Daoy (cell line): ENCODE measurements around the gene MACF1. TPM values are rescaled to one million over a fixed set of nuclear protein-coding genes. Genes with fewer than 3 reads are reported as not detected.
A peak's percentile ranks its signal among the peaks of the same experiment; 100 is the strongest.

ENCODE experiments used
- DNase-seq: peaks from one replicate; pipeline ENCODE4 v3.0.0-alpha.2; 2015; ENCODE audit warnings: low read depth
- total RNA-seq: library from RNA; depleted of rRNA; stranded (reverse); fragments of >200 nt; shearing (Covaris generic); gene quantifications from 2 replicates; pipeline ENCODE4 v1.2.3, GENCODE V29; 2014

Gene MACF1
- total RNA-seq, 1 experiment from 2014 or later, result 117 TPM

DNA sequence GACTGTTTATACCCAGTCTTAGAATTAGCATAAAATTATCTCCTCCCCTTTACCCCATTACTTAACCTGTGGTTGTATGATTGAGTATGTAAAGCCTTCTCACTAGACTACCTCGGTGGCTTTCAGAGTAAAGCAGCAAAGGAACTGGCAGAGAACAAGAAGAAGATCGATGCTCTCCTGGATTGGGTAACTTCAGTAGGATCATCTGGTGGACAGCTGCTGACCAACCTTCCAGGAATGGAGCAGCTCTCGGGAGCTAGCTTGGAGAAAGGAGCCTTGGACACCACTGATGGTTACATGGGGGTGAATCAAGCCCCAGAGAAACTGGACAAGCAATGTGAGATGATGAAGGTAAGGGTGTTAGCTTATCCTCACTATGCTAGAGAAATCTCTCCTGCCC lies 148.4 kb downstream of the MACF1 start:
- no peak for DNase-seq

DNA sequence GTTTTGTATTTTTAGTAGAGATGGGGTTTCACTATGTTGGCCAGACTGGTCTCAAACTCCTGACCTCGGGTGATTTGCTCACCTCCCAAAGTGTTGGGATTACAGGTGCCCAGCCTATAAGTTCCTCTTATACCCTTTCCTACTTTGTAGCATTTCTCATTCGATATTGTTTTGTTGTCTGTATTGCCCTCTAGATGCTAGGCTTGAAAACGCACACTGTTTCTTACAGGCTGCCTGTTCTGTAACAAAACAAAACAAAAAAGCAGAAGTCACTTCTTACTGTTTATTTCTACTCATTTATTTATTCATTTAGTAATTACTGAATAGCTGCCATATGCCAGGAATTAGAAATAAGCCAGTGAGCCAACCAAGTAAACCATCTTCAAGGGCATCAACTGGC lies 150.1 kb downstream of the MACF1 start:
- no peak for DNase-seq

DNA sequence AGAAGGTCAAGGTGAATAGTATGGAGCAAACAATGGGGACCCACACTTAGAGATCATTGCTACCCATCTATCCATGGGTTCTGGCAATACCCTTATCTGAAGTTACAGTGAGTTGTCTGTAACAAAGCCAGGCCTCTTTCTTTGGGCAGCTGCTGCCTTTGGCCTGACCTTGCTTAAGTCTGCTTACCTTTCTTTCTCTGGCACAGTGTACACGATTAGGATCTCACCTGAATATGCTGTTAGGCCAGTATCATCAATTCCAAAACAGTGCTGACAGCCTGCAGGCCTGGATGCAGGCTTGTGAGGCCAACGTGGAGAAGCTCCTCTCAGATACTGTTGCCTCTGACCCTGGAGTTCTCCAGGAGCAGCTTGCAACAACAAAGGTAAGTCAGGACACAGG lies 154.0 kb downstream of the MACF1 start:
- DNase-seq, result no peak

DNA sequence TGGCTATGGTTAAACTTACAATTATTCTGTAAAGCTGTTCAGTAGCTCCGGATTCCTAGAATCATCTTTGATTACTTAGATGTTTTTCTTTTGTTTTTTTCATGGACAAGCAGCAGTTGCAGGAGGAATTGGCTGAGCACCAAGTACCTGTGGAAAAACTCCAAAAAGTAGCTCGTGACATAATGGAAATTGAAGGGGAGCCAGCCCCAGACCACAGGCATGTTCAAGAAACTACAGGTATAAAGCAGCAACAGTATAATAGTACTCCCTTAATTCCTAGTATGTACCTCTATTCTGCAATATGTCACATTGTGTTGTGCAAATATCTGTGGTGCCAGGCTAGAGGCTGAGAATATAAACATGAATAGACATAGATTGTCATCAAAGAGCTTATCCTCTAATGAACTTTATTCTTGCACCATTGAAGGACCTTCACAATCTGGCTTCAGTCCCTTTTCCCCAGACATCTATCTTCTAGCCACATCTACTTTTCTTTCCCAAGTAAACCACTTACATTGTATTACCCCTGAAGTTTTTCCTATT lies 154.6 kb downstream of the MACF1 start:
- DNase-seq, result no peak

DNA sequence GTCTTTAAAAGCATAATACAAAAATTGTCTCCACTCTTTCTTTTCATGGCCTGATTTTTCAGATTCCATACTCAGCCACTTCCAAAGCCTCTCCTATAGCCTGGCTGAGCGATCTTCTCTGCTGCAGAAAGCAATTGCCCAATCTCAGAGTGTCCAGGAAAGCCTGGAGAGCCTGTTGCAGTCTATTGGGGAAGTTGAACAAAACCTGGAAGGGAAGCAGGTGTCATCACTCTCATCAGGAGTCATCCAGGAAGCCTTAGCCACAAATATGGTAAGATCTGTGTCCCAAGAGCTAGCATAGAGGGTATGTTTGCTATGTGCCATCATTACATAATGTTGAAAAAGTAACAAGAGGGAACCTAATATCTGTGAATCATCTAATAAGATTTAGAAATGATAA lies 156.2 kb downstream of the MACF1 start:
- DNase-seq, result no peak

DNA sequence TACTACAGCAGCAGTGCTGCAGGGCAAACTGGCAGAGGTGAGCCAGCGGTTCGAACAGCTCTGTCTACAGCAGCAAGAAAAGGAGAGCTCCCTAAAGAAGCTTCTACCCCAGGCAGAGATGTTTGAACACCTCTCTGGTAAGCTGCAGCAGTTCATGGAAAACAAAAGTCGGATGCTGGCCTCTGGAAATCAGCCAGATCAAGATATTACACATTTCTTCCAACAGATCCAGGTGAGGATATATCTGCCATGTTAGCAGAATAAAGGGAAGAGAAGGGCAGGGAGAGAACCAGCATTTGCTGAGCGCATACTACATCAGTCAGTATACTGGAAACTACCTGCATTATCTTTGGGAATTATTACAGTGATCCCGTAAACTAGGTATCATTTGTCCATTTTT lies 157.0 kb downstream of the MACF1 start:
- DNase-seq, result no peak

DNA sequence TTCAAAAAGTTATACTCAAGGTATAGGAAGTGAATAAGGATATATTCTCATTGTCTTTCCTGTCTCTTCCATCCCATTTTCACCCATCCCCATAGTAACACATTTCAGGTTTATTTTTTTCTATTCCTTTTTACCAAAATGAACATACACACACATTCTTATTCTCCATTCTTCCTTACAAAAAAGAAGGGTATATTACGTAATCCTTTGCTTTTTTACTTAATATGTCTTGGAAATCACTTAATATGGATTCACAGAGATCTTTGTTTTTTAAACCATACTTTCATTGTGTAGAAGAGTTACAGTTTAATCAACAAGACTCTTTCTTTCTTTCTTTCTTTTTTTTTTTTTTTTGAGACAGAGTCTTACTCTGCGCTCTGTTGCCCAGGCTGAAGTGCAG lies 158.8 kb downstream of the MACF1 start:
- DNase-seq, result no peak

DNA sequence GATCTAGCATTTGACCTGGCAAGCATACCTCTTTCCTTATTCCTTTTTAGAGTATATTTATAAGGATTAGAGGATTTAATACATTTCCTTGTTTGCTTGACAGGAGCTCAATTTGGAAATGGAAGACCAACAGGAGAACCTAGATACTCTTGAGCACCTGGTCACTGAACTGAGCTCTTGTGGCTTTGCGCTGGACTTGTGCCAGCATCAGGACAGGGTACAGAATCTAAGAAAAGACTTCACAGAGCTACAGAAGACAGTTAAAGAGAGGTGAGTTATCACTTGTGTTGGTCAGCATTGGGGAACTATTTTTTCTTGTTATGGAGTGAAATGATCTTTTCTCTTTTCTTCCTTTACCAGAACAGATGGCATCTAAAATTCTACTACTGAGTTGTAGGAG lies 163.6 kb downstream of the MACF1 start:
- DNase-seq, result no peak

DNA sequence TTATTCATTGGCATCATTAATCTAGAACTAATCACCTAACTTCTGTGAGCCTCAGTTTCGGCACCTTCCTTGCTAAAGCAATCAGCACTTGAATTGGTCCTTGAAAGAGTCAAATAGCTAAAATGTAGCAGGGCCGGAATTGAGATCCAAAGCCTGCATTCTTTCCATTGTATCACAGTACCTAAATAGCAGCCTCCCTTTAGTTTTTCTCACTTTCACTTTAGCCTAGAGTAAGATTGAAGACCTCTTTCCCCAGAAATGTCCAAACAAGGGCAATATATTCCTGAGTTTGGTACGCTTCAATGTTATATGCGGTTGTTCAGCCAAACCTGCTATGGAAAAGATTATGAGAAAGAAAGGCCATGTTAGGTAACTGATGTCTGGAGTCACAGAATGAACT lies 165.1 kb downstream of the MACF1 start:
- no peak for DNase-seq

DNA sequence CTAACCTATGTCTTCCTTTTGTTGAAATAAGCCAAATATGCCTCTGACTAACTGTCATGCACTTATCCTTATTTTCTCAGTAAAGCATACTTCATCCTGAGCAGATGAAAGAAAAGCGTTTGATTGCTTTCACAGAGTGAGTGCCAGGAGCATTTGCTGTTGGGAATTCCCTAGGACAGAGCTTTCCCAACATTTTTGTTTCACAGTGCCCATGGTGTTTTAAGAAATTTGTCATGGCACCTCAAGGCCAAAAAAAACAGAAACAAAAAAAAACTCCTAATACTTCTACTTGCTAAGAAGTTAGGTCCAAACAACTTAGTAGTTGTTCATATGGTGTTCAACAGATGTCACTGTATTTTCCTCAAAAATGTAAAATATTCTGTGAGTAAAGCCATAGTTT lies 166.1 kb downstream of the MACF1 start:
- no peak for DNase-seq

DNA sequence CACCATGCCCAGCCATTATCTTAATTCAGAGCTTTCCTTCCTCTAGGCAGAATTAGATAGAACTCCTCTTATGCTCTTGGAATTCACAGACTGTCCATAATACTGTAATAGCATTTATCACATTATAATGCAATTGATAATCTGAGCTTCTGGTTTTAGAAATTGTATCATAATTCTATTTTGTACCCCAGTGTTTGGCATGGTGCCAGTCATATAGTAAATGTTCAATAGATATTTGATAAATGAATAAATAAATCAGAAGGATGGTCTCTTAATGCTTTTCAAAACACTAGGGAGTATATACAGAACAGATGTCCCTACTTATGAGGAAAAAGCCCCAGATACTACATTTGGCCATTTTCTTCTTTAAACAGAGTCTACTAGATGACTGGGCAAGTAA lies 167.6 kb downstream of the MACF1 start:
- no peak for DNase-seq

DNA sequence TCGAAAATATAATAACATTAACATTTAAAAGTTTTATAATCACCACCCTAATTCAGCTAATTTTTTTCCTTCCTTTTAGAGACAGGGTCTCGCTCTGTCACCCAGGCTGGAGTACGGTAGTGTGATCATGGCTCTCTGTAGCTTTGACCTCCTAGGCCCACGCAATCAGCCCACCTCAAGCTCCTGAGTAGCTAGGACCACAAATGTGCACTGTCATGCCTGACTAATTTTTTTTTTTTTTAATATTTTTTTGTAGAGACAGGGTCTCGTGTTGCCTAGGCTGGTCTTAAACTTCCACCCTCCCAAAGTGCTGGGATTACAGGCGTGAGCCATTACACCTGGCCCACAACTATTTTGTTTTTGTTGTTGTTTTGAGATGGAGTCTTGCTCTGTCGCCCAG lies 172.2 kb downstream of the MACF1 start:
- no peak for DNase-seq

DNA sequence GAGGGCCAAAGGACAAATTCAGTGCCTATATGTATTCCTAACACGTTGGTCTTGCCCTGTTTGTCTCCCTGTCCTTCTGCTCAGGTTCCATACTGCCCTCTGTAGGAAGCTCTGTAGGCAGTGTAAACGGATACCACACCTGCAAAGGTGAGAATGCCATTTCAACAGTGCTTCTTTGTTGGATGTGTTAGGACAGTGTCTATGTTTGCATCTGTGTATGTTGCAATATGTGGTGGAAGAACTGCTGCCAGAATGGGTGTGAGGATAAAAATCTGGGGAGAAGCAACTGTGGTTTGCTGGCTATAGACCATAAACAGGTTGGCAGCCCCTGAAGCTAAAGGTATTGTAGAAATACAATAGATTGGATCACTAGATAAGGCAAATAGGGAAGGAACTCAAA lies 173.9 kb downstream of the MACF1 start:
- peak; percentile 12 for DNase-seq

DNA sequence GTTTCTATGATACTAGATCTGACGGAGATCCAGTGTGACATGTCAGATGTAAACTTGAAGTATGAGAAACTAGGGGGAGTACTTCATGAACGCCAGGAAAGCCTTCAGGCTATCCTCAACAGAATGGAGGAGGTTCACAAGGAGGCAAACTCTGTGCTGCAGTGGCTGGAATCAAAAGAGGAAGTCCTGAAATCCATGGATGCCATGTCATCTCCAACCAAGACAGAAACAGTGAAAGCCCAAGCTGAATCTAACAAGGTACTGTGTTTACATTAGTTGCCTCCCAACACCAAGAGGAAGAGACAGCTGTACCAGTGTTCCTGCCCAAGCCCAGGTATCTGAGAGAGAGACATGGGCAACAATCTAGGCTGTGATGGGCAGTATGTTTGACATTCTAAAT lies 174.7 kb downstream of the MACF1 start:
- no peak for DNase-seq

DNA sequence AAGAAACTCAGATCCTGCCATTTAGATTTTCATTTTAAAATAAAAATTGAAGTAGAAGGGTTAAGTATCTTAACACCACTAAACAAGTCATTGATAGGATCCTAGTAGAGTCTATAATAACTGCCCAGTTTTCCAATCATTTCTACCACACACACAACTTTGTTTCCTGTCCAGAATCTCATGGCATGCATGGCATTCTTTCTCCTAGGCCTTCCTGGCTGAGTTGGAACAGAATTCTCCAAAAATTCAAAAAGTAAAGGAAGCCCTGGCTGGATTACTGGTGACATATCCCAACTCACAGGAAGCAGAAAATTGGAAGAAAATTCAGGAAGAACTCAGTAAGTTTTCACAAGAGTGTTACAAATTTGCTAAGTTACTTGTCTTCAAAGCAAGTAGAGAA lies 175.5 kb downstream of the MACF1 start:
- no peak for DNase-seq

DNA sequence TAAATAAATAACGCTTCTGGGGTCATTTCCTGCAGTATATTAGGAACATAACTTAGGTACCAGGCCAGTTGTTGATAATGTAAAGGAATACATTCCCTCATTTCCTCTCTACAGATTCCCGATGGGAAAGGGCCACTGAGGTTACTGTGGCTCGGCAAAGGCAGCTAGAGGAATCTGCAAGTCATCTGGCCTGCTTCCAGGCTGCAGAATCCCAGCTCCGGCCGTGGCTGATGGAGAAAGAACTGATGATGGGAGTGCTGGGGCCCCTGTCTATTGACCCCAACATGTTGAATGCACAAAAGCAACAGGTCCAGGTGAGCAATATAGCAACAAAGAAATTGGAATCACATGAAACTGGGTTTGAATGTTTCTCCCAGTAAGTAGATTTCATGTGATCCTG lies 177.3 kb downstream of the MACF1 start:
- DNase-seq, result no peak

DNA sequence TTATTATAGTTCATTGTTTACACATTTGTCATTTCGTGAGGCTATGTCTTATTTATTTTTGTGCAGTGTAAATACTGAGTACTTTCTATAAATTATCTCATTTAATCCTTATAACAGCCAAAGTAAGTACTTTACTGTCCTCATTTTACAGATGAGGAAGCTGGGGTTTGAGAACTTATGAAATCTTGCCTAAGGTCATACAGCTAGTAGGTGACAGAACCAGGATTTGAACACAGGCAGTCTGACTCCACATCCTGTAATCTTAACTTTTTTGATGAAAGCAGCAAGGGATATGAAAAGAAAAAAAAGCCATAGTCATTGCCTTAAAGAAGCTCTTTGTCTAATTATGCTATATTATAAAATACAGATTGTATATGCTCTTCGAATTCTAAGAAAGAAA lies 179.8 kb downstream of the MACF1 start:
- DNase-seq, result no peak

DNA sequence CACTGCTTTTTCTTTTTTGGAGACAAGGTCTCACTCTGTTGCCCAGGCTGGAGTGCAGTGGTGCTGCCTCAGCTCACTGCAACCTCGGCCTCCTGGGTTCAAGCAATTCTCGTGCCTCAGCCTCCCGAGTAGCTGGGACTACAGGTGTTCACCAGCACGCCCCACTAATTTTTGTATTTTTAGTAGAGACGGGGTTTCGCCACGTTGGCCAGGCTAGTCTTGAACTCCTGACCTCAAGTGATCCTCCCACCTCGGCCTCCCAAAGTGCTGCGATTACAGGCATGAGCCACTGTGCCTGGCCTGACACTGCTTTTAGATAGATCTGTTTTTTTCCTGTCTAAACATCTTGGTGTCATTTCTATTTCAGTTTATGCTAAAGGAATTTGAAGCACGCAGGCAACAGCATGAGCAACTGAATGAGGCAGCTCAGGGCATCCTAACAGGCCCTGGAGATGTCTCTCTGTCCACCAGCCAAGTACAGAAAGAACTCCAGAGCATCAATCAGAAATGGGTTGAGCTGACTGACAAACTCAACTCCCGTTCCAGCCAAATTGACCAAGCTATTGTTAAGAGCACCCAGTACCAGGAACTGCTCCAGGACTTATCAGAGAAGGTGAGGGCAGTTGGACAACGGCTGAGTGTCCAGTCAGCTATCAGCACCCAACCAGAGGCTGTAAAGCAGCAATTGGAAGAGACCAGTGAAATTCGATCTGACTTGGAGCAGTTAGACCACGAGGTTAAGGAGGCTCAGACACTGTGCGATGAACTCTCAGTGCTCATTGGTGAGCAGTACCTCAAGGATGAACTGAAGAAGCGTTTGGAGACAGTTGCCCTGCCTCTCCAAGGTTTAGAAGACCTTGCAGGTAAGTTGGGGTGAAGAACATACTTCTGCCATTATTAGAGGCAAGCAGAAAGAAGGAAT lies 180.8 kb downstream of the MACF1 start:
- DNase-seq, result no peak

DNA sequence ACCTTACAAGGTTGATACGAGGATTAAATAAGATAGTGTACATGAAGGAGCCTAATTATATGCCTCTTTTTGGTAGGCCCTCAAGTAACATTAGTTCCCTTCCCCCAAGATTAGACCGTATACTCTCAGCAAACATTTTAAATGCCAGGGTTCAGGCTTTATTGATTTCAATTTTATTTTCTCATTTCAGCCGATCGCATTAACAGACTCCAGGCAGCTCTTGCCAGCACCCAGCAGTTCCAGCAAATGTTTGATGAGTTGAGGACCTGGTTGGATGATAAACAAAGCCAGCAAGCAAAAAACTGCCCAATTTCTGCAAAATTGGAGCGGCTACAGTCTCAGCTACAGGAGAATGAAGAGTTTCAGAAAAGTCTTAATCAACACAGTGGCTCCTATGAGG lies 182.5 kb downstream of the MACF1 start:
- no peak for DNase-seq

DNA sequence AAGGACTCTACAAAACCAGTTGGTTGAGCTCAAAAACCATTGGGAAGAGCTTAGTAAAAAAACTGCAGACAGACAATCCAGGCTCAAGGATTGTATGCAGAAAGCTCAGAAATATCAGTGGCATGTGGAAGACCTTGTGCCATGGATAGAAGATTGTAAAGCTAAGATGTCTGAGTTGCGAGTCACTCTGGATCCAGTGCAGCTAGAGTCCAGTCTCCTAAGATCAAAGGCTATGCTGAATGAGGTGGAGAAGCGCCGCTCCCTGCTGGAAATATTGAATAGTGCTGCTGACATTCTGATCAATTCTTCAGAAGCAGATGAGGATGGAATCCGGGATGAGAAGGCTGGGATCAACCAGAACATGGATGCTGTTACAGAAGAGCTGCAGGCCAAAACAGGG lies 183.0 kb downstream of the MACF1 start:
- peak; percentile 59 for DNase-seq

DNA sequence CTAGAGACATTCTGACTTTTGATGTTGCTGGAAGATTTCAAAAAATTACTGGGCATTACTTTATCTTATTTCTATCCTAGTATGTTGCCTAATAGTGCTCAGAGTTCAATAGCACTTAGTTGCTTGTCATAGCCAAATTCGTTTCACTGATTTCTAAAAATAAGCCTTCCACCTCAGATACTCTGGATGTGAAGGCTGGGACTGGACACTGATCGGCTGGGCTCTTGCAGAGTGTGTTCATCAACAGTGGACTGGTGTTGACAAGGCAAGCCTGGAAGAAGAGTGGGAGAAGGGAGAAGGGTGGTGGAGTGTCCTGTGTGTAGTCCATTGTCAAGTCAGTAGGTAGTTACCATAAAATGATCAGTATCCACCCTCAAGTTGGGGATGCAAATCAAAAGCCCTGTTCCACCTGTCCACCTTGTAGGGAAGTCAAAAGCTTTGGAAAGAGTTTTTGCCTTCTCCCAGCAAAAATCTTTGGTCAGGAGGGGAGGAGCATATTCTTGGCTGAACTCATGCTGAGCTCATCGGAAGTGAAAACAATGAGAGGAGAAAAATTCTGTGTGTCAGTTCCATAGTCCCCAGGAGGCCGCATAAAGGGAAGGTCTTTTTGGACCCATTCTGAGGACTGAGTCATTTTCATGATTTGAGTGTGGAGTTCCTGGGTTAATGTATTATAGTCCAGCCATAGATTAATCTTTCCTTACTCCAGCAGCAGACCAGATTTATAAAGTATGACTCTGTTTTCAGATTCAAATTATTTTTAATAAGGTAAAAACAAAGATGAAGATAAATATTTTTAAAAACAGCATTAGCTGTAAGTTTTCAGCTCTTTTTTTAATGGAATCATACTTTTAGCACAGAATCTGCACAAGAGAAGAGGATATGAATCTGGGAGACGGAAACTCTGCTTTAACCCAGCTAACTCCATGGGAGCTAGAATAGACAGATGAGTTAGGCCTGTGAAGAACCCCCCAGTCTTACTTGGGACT lies 187.5 kb downstream of the MACF1 start:
- peak; percentile 92 for DNase-seq

DNA sequence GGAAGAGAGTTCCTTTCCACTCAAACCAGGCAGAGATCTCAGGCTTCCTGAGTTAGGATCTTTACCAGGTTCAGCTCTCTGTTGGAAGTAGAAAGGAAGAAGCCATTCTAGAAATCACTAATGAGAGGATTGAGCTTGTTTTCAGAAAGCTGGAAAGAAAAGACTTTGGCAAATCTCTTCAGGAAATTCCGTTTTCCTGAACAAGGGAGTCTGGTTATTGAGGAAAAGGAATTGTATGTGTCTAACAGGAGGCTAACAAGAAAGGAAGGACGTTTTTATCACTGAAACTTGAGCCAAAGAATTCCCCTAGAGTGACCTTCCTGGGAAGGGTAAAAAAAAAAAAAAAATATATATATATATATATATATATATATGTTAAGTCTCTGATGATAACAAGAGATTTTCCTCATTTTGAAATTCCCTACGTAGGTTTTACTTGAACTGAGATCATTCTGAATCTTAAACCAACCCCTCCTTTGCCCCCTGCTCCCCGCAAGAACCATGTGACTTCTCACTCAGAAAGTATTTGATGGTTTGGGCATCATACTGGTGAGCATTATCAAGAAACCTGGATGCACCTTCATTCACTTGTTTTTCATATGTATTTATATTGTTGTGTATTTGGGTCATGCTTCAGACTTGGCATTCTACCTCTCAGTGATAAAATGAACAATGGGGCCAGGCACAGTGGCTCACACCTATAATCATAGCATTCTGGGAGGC lies 188.5 kb downstream of the MACF1 start:
- DNase-seq, result no peak
